Fibroblast of skin of right quadriceps (primary cell): ENCODE results near the gene NPAS3.
A peak's percentile ranks its signal among the peaks of the same experiment; 100 is the strongest.

Experiments
- DNase-seq: peaks from one replicate; pipeline ENCODE4 v3.0.0-alpha.2; 2013

NPAS3 gene

GRCh38 chr14:33191855-33192254, 253.2 kb downstream of the NPAS3 start:
- no peak for DNase-seq

GRCh38 chr14:33194551-33194950, 255.9 kb downstream of the NPAS3 start:
- no peak for DNase-seq

GRCh38 chr14:33198684-33199083, 260.0 kb downstream of the NPAS3 start:
- no peak for DNase-seq

- DNase-seq = no peak
Measured at GRCh38 chr14:33201116-33201515, 262.4 kb downstream of the NPAS3 start.

GRCh38 chr14:33206981-33207380, 268.3 kb downstream of the NPAS3 start:
- DNase-seq = no peak

- DNase-seq = no peak
Measured at GRCh38 chr14:33207467-33208017, 268.9 kb downstream of the NPAS3 start.

GRCh38 chr14:33210311-33210710, 271.6 kb downstream of the NPAS3 start:
- DNase-seq = peak; percentile 14

GRCh38 chr14:33218026-33218425, 279.3 kb downstream of the NPAS3 start:
- no peak for DNase-seq

GRCh38 chr14:33219957-33220356, 281.3 kb downstream of the NPAS3 start:
- DNase-seq = no peak

- DNase-seq = peak; percentile 3
Measured at GRCh38 chr14:33229269-33229929, 290.7 kb downstream of the NPAS3 start.

GRCh38 chr14:33230021-33230420, 291.3 kb downstream of the NPAS3 start:
- peak; percentile 1 for DNase-seq

- DNase-seq = no peak
Measured at GRCh38 chr14:33232031-33232430, 293.4 kb downstream of the NPAS3 start.

GRCh38 chr14:33237115-33237740, 298.5 kb downstream of the NPAS3 start:
- peak; percentile 18 for DNase-seq

- no peak for DNase-seq
Measured at GRCh38 chr14:33239465-33239864, 300.8 kb downstream of the NPAS3 start.

- no peak for DNase-seq
Measured at GRCh38 chr14:33240466-33240865, 301.8 kb downstream of the NPAS3 start.

GRCh38 chr14:33241331-33241730, 302.7 kb downstream of the NPAS3 start:
- DNase-seq = no peak

GRCh38 chr14:33249233-33249820, 310.6 kb downstream of the NPAS3 start:
- DNase-seq = no peak

- no peak for DNase-seq
Measured at GRCh38 chr14:33250963-33251362, 312.3 kb downstream of the NPAS3 start.

GRCh38 chr14:33254342-33254741, 315.7 kb downstream of the NPAS3 start:
- DNase-seq = no peak

GRCh38 chr14:33254861-33255395, 316.2 kb downstream of the NPAS3 start:
- DNase-seq = no peak

GRCh38 chr14:33257796-33258195, 319.1 kb downstream of the NPAS3 start:
- no peak for DNase-seq

- no peak for DNase-seq
Measured at GRCh38 chr14:33259764-33260163, 321.1 kb downstream of the NPAS3 start.

- peak; percentile 6 for DNase-seq
Measured at GRCh38 chr14:33271216-33271615, 332.5 kb downstream of the NPAS3 start.

- no peak for DNase-seq
Measured at GRCh38 chr14:33271891-33272290, 333.2 kb downstream of the NPAS3 start.
